Astrocyte of the spinal cord (primary cell): ENCODE data around the gene GPSM3.

Experiments
- DNase-seq: peaks from one replicate; pipeline ENCODE4 v3.0.0; 2011; ENCODE audit warnings: low read depth, low spot score
- H3K4me3 ChIP-seq: 2 replicates; pipeline ENCODE4 v1.5.1; 2011; ENCODE audit warnings: low read depth, mild to moderate bottlenecking, low read length, moderate library complexity
- CTCF ChIP-seq: IDR thresholded peaks from 2 replicates; pipeline ENCODE4 v1.5.1; 2012; ENCODE audit warnings: low read depth, mild to moderate bottlenecking, low read length, inconsistent platforms
- in situ Hi-C: cut with HindIII; loops from 2 replicates; pipeline ENCODE4 v1.10.0; 2017; ENCODE audit warnings: low sequenced_read_pairs

Gene GPSM3

GRCh38 chr6:32173051-32173727 is 19.3 kb downstream of the GPSM3 start:
- DNase-seq, result no peak
- in situ Hi-C loops, result no loop called here
- TF ChIP-seq CTCF, result no peak
- no peak overlapping the region for H3K4me3 ChIP-seq

DNA sequence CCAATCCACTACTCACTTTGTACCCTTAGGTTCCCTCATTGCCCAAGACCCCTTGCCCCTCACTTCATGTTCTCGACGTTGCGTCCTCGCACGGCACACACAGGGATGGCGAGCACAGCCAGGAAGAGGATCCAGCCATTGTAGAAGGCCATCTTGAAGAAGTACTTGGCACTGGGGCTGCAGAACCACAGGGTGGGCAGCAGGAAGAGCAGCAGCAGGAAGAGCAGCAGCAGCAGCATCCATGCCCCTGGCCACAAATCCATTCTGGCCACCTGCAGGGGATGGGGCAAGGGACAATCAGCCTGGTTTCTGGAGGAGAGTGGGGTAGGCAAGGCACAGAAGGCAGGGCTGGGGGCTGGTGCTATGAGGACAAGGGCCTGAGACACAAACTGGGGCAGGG is 21.2 kb downstream of the GPSM3 start:
- in situ Hi-C loops, result no loop called here
- DNase-seq, result no peak
- TF ChIP-seq CTCF, result no peak
- no peak overlapping the region for H3K4me3 ChIP-seq

GRCh38 chr6:32170294-32170693 is 22.1 kb downstream of the GPSM3 start:
- DNase-seq, result no peak
- no peak overlapping the region for H3K4me3 ChIP-seq
- TF ChIP-seq CTCF, result no peak
- in situ Hi-C loops, result no loop called here

DNA sequence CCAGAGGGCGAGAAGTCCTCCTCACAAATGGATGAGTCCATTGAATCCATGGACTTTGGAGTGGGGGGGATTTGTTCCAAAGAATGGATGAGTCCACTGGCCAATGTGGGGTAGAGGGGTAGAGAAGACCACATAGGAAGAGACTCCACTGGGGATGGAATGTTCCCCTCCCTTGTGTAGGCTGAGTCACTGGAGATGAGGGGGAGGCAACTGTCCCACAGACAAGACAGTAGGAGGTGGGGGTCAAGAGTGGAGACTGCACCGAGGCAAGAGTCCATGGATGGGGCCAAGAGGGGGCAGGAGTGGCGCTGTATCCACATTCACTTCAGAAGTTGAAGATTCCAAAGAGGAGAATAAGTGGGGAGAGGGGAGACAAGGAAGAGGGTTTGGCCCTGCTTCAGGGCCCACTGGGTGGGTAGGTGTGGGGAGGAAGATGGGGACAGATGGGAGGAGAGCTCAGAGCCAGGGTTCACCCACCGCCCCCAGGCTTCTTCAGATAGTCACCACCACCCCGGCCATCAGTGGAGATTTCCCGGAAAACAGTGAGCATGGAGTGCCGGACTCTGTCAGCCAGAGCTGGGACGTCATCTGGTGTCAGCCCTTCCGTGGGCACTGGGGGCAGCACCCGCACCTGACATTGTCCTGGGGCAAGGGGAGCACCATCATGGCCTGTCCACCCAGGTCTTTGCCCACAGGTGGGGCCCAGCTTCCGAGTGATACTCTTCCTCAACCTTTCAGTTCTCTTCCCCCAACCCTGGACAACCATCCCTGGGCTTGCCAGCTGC is 23.4 kb downstream of the GPSM3 start:
- no peak for TF ChIP-seq CTCF
- in situ Hi-C loops, result no loop called here
- DNase-seq, result no peak
- no peak overlapping the region for H3K4me3 ChIP-seq

DNA sequence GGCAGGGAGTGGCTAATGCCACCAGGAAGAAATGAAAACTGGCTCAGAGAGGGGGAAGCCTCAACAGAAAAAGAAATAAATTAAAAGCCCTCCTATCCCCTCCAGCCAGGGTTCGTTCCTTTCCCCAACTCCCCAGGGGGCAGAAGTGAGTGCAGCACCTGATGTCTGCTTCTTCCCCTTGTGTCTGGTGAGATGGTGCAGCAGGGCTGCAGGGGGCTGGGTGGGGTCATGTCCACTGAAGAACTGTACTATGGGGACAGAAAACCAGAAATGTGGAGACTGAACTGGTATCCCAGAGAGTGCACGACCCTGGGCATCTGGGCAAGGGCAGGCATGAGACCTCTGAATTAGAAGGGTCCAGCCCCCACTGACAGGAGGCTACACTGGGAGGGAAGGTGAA is 24.1 kb downstream of the GPSM3 start:
- no peak overlapping the region for H3K4me3 ChIP-seq
- in situ Hi-C loops, result no loop called here
- DNase-seq, result no peak
- no peak for TF ChIP-seq CTCF

DNA sequence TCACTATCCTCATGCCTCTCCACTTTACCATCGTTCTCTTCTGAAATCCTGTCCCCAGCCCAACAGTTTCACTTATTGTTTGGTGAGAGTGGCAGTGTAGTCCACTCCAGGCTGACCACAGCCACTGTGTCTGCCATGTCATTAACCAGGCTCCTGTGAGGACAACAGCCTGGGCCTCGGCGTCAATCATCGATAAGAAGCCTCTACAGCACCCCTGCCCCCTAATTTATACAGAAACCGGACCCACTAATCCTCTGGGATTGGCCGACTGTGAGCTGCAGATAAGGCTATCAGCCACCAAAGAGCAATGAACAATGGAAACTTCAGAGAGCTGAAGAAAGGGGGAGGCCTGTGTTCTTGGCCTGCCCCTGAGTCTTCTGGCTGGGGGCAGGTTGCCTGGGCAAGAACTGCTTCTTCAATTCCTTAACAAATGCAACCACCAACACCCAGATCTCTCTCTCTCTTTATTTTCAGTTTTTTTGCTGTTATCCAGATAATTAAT is 24.6 kb downstream of the GPSM3 start:
- DNase-seq, result no peak
- no peak overlapping the region for H3K4me3 ChIP-seq
- in situ Hi-C loops, result no loop called here
- no peak for TF ChIP-seq CTCF
